ENCODE results near the gene CMIP. TPM values are rescaled to one million over a fixed set of nuclear protein-coding genes. Genes with fewer than 3 reads are reported as not detected.

The CMIP gene
- total RNA-seq, 1 donor from 2014 or later, result 10.5 TPM

DNA sequence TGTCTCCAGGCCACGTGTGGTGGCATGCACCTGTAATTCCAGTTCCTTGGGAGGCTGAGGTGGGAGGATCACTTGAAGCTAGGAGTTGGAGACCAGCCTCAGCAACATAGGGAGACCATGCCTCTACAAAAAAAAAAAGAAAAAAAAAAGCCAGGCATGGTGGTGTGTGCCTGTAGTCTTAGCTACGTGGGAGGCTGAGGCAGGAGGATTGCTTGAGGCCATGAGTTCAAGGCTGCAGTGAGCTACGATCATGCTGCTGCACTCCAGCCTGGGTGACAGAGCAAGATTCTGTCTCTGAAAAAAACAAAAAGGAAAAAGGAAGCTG is 103.9 kb downstream of the CMIP start:
- DNase-seq (ENCODE audit: missing footprints) (no peak), ATAC-seq (no peak)
- intact Hi-C loops (cut with DNase I), result no loop called here

DNA sequence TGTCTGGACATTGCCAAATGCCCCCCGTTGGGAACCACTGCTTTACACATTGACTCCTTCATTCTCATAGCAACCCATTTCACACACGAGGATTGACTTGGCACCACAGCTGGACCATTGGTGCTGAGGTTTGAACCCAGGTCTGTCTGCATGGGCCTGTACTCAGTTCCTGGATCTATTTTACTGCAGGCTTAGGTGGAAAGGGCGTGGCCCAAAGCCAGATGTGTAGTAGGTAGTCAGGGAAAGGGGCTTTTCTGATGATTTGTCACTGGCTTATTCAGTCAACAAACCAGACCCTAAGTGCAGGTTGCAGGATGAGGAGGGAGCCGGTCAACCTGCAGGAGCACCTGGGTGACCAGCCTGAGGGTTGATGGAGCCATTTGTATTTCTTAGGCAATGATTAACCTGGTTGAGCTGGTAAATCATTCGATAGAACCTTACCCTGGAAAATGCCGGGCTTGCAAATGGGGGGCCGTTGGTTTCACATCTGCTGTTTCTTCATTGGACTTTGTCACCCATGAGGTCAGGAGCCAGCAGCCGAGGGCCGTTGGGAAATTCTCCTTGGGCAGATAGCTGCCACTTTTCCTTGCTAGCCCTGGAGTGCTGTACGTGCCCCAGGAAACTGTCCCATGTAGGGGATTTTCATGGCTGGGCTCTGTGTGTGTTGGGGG is 104.4 kb downstream of the CMIP start:
- DNase-seq (ENCODE audit: missing footprints), result no peak
- intact Hi-C loops (cut with DNase I), result no loop called here
- ATAC-seq, result no peak

DNA sequence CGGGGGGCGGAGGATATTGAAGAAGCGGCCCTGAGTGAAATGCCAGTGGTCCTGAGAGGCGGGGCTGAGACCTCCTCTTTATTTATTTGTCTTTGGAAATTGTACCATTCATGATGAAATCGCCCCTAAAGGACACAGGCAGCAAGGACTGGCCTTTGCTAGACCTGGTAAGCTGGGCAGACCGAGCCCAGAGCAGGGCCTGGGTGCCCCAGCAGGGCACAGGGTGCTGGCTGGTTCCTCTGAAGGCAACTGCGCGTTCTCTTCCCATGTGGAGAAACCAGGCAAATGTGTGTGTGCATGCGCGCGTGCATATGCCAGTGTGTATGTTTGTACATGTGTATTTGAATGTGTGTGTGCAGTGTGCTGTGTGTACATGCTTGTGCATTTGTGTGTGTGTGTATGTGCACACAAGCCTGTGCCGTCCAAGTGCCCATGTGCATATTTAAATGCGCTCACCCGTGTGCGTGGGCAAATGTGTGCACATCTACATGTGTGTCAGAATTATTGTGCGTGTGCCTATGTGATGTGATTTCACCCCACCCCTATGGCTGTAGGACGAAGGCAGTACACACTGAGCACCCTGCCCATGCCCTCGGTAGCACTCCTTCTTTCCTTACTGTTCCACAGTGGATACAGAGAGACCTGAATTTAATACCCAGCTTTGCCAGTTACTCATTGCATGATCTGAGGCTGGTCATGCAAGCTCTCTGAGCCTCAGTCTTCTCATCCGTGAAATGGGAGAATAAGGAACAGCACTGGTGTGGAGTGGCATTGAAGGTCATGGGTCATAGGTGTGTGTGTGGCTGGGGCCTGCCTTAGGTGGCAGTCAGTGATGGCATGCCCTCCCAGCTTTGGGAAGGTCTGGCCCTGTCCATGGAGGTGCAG is 105.2 kb downstream of the CMIP start:
- no peak for ATAC-seq
- intact Hi-C loops (cut with DNase I), result no loop called here
- no peak for DNase-seq (ENCODE audit: missing footprints)

DNA sequence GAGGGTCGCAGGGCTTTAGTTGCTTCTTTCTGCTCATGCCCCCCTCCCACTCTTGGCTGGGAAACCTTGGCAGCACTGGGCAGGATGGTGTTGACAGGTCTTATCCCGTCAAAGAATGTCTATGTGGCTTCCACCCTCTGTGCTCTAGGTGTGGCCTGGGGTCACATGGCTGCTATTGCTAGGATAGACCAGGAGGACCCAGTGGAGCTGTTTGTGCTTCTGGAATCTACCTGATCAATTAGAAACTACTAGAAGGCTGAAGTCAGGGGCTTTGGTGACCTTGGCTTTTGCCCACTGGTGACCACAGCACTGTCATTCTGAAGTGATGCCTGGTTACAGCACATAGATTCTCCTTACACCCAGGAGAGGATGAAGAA is 105.8 kb downstream of the CMIP start:
- no peak for ATAC-seq

DNA sequence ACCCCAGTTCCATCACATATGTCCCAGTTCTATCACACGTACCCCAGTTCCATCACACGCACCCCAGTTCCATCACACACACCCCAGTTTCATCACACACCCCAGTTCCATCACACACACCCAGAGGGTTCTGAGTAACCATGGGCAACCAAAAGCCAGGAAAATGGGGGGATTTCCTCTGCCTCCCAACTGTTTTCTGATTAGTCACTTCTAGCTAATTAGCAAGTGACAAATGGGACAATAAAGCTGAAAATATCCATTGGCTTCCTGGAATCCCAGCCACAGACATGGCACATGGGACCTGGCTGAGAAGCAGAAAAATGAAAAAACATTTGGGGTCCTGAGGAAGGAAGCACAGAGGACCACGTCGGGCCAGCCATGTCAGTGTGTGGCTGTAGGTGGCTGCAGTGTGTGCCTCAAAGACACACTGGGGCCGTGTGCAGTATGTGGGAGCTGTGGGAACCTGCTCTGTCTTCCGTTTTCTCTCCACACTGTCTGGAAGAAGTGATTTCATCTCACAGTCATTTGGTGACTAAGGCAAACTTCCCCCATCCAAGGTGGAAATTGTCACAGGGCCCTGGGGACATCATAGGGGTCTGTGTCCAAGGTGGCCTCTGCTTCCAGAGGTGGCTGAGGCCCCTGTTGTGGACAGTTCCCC is 106.7 kb downstream of the CMIP start:
- no peak for DNase-seq (ENCODE audit: missing footprints)
- ATAC-seq, result no peak
- intact Hi-C loops (cut with DNase I), result no loop called here

More for the DNA sequence above, 105.8 kb downstream of the CMIP start:
- no peak for DNase-seq (ENCODE audit: missing footprints)
- intact Hi-C loops (cut with DNase I), result no loop called here

DNA sequence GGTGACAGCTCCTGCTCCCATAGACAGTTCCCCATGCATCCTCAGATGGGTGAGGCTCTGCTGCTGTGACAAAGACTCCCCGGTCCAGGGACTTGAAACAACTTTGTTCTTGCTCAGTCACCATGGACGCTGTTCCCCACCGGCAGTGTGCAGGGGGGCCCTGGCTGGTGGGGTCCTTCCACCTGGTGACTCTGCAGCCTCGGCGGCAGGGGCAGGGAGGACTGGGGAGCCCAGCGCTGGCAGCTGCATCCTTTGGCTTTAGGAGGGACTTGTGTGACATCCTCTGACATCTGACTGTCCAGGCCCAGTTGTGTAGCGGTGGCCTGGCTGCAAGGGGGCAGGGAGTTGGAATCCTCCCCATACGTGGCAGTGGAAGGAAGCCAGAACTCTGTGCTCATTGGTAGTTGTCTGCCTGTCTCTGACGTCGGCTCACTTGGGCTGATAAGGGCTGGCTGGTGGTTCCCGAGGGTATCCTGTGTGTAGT is 107.3 kb downstream of the CMIP start:
- DNase-seq (ENCODE audit: missing footprints) (no peak), ATAC-seq (peak; percentile 42)
- intact Hi-C loops (cut with DNase I), result no loop called here

DNA sequence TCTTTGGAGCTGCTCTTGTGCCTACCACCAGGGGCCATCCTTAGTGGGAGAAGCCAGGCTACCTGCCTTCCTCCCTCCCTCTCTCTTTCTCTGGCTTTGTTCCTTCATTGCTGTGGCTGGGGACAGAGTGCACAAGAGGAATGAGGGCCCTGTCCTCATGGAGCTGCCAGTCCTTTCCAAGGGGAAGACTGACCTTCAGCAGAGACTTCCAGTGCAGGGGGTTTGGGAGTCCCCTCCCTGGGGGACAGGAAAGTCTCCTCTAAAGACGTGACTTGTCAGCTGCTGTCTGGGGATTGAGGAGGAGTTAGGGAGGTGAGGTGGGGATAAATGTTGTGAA is 108.1 kb downstream of the CMIP start:
- DNase-seq (ENCODE audit: missing footprints) (no peak), ATAC-seq (no peak)
- intact Hi-C loops (cut with DNase I), result no loop called here

DNA sequence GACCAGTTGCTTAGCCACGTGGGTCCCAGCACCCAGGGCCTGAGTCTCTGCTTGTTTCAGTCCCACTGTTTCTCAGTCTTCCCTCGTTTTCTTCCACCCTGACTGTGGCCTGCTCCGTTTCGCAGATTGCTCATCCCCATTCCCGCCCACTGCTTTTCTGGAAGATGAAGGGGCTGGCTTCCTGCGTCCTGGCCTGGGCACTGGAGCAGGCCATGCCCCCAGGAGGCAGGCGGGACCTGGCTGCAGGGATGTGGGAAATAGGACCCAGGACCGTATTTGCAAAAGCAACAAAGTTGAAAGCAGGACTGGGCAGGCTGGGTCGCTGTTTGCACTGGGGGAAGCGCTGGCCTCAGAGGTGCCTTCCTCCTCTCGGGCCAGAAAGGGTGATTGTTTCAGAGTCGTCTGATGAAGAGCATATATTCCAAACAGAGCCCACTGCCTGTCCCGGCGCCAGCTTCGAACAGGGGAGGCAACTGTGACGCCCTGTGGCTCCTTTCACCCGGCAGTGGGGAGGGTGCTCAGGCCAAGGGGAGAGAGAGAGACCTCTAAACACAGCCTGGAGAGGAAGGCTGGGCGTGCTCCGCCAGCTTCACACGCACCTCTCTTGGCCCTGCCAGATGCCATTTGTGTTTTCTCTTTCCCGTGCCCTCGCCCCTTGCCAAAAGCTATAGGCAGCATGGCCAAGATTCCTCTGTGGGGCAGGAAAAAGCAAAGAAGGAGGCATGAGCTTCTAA is 108.6 kb downstream of the CMIP start:
- ATAC-seq (peak; percentile 44), DNase-seq (ENCODE audit: missing footprints) (no peak)
- intact Hi-C loops (cut with DNase I), result no loop called here

DNA sequence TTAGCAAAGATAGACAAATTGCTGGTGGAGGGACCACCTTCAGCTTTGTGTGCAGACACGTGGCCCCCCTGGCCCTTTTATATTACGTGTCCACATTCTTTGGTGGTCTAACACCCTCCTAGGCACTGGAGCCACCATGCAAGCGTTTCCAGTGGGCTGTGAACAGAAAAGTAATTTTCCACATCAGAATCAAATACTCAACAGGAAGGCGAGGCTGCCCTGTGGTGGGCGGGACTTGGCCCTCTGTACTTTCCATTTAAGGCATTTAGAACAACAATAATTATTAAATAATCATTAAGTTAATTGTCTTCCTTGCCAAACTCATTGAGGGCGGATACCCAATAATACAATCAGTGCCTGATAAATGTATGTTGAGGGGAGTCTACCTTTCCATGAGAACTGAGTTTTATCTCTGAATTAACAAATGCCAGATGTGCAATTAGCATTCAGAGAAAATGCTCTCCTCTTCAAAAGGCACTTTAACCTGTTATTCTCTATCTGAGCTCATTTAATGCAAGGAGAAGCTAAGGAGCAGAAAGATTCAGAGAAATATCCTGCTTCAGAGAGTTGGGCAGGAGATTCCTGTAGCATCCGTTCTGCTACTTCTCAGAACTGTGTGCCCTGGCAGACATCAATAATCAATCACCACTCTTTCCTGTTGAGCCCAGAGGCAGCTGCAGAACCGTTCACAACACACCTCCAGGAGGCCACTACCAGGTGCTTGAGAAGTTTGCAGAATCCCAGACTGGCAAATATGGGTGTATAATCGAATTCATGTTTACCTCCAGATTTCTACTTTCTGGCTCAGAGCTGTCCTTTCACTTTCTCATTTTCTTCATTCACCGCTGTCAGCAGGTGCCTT is 109.4 kb downstream of the CMIP start:
- no peak for ATAC-seq
- no peak for DNase-seq (ENCODE audit: missing footprints)
- intact Hi-C loops (cut with DNase I), result no loop called here

DNA sequence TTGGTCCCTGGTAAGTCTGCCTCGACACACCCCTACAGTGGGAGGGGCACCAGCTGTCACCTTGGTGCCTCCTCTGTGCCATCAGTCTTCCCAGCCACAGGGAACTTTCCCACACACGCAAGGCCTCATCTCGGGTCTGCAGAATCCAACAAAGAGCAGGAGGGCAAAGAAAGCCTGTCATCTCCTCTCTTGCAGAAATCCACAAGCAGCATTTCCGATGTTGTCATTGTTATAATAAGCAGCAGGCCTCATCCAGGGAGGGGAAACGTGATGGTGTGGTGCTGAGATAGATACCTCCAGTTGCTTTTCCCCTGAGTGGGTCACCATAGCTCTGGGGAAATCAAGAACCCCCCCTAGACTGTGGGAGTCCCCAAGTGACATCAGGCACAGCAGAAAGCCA is 110.4 kb downstream of the CMIP start:
- ATAC-seq, result no peak
- DNase-seq (ENCODE audit: missing footprints), result no peak
- intact Hi-C loops (cut with DNase I), result no loop called here

DNA sequence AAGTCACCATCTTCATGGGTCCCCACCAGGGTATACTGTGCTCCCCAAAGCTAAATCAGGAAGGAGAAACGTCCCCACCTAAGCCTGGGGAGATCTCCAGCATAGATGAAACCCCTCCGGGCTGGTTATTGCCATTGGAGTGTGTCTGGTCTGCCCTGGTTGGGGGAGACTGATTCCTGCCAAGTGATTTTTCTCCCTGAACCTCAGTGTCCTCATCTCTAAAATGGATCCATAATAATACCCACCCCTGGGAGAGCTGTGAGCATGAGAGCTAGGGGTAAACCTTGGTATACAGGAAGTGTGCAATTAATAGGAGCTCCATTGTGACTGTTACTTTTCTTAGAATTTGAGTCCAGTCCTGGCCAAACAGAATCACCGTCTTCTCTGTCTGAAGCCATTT is 111.1 kb downstream of the CMIP start:
- DNase-seq (ENCODE audit: missing footprints) (no peak), ATAC-seq (no peak)
- intact Hi-C loops (cut with DNase I), result no loop called here

DNA sequence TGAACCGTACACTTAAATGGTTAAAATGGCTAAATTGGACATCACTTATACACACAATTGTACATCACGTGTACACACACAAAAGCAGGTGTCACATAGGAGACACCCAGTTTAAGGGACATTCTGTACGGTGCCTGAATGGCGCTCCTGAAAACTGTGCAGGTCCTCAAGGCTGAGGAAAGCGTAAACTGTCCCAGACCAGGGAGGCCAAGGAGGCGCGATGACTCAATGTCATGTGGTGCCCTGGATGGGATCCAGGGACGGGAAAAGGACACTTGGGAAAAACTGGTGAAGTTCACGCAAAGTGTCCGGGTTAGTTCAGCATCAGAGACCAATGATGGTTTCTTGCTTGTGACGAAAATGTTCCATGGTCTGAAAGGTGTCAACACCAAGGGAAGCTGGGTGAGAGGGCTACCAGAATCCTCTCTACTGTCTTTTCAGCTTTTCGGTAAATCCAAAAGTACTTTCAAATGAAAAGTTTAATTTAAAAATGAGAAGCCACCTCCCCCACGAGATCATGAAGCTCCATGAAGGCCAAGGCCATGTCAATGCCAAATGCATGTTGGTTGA is 112.2 kb downstream of the CMIP start:
- DNase-seq (ENCODE audit: missing footprints) (no peak), ATAC-seq (no peak)
- intact Hi-C loops (cut with DNase I), result no loop called here

DNA sequence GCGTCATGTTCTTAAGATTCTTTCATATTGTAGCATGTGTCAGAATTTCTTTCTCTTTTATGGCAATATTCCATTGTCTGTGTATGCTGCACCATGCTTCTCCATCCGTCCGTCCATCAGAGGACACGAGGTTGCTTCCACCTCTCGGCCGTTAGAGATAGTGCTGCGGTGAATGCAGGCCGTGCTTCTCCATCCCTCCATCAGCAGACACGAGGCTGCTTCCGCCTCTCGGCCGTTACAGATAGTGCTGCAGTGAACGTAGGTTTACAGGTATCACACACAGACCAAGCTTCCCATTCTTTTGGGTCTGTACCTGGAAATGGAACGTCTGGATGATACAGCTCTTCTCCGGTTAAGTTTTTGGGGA is 113.5 kb downstream of the CMIP start:
- ATAC-seq, result no peak
- no peak for DNase-seq (ENCODE audit: missing footprints)
- intact Hi-C loops (cut with DNase I), result no loop called here

DNA sequence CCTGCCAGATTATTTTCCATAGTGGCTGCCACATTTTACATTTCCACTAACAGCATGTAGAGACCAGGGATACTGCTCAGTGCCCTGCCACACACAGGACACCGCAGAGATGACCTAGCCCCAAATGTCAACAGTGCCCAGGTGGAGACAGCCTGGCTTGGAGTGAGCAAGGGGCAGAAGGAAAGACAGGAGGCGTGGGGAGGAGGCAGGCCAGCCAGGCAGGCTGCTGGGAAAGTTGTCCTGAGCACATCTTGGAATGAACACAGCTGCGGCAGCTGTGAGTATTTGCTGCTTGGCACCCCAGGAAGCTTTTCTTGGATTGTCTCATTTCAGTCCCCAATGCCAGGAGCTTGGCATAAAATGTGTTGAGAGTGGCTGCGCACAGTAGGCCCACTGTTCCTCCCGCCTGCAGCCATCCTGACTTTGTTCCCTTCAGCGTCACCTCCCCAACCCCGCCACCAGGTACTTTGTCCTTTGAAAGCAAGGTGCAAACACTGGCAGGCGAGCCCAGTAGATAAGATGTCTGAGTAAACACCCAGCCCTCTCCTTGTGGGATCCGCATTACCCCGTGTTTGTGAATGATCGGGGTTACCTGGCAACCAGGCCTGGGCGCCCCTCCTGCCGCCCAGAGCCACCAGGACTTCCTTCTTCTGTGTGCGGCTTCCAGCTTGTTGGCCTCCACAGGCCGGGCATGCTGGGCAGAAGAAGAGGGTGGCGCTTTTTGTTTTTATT is 114.0 kb downstream of the CMIP start:
- intact Hi-C loops (cut with DNase I), result no loop called here
- peak; percentile 78 for DNase-seq (ENCODE audit: missing footprints)
- peak; percentile 42 for ATAC-seq

DNA sequence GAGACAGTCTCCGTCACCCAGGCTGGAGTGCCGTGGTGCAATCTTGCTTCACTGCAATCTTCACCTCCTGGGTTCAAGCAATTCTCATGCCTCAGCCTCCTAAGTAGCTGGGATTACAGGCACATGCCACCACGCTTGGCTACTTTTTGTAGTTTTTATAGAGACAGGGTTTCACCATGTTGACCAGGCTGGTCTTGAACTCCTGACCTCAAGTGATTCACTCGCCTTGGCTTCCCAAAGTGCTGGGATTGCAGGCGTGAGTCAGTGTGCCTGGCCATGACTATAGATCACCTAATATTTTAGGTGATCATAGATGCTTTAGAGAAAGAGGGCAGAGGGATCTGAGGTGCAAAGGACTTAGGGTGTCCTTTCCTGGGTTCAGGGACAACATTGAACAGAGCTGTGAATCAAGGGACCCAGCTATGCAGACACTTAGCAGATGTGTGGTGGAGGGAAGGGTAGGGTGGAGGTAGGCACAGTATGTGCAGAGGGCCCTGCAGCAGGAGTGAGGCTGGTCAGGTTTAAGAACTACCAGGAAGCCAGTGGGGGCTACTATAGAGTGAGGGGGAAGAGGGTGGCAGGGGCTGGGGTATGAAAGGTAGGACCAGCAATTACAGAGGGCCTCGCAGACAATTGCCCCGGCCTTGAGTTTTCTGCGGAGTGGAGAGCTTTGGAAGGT is 116.5 kb downstream of the CMIP start:
- intact Hi-C loops (cut with DNase I), result no loop called here
- no peak for ATAC-seq
- no peak for DNase-seq (ENCODE audit: missing footprints)

DNA sequence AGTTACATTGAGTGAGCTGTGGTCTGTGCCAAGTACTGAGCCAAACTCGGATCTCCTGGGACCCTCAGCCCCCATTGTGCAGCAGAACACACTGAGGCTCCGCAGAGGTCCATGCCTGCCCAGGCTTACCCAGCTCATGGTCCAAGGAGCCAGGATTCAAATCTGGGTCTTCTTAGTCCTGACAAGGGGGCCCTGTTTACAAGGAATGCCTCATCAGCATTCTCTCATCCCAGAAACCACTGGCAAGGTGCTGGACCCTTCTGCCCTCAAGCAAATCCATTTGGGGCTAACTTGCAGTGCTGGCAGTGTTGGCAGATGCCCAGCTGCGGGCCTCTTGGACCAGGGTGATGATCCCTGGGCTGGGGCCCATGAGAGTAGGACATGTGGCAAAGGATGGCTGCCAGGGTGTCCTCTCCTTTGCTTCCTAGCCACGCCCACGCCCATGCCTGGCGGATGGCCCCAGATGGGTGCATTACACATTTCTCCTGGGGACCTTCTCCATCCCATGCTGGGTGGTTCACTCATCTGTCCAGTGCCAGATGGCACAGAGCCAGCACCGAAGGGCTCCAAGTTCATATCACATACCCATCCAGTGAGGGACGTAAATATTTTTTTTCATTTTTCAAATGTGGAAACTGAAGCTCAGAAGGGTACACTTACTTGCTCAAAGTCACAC is 117.7 kb downstream of the CMIP start:
- DNase-seq (ENCODE audit: missing footprints) (no peak), ATAC-seq (no peak)
- intact Hi-C loops (cut with DNase I), result no loop called here

DNA sequence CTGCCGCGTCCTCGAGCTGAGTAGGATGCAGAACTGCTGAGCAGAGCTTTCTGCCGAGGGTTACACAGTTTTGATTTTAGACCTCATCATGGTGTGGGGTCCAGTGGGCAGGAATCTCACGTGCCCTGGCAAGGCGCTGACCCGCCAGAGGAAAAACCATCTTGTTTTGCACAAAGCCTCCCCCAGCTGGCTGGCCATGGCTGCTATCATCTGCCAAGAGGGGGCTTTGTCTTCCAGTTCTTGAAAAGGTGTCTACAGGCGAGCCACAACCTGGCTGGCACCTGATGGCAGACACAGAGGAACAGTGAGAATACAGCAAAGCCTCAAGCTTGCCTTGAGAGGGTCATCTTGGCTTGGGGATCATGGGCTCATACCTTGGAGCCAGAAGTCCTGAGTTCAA is 118.3 kb downstream of the CMIP start:
- intact Hi-C loops (cut with DNase I), result no loop called here
- no peak for ATAC-seq
- DNase-seq (ENCODE audit: missing footprints), result no peak

Data from Right ventricle myocardium inferior (tissue), 1 donor.